Peyer's patch (tissue), 4 donors: ENCODE data around the gene ATP6V0D1. TPM values are rescaled to one million over a fixed set of nuclear protein-coding genes. Genes with fewer than 3 reads are reported as not detected.

Experiments used
- DNase-seq, 3 donors: peaks; one replicate each; pipeline ENCODE4 v3.0.0-alpha.2; 2017 to 2019
- H3K27ac ChIP-seq, 4 donors: fragments of 200-600 bp; sonication (generic); one replicate each; pipeline ENCODE4 v1.5.1; 2016 to 2019
- H3K27me3 ChIP-seq, 2 donors: fragments of 200-600 bp; sonication (generic); one replicate each; pipeline ENCODE4 v1.5.1; 2019
- H3K36me3 ChIP-seq, 3 donors: fragments of 200-600 bp; sonication (generic); one replicate each; pipeline ENCODE4 v1.5.1; 2016 to 2019
- H3K4me1 ChIP-seq, 4 donors: fragments of 200-600 bp; sonication (generic); one replicate each; pipeline ENCODE4 v1.5.1; 2016 to 2019
- H3K4me3 ChIP-seq, 4 donors: fragments of 200-600 bp; sonication (generic); 1 replicate in 3 of 4; 2 replicates in 1 of 4; pipeline ENCODE4 v1.5.1; 2016 to 2019; ENCODE audit warnings: mild to moderate bottlenecking in 1 of 4
- H3K9me3 ChIP-seq, 4 donors: fragments of 200-600 bp; sonication (generic); one replicate each; pipeline ENCODE4 v1.5.1; 2016 to 2019; ENCODE audit warnings: mild to moderate bottlenecking in 1 of 4
- POLR2A ChIP-seq, 2 donors: fragments of 450-650 bp; IDR thresholded peaks; one replicate each; pipeline ENCODE4 v1.5.1; 2017; ENCODE audit warnings: antibody characterized with exemption in 2 of 2, mild to moderate bottlenecking in 2 of 2, moderate library complexity in 2 of 2
- total RNA-seq, 4 donors: library from RNA; depleted of rRNA; stranded (reverse); fragments of >200 nt; gene quantifications; one replicate each; pipeline ENCODE4 v1.1.0, GENCODE V29; 2016
- TF ChIP-seq, protein P1 (sequence below), 6 experiments: fragments of 450-650 bp in 4 of 6; fragments of 200-600 bp in 2 of 6; sonication (generic) in 1 of 6; IDR thresholded peaks; one replicate each; pipeline ENCODE4 v1.5.1; 2017 to 2019; ENCODE audit warnings: antibody characterized with exemption in 6 of 6, mild to moderate bottlenecking in 3 of 6, moderate library complexity in 1 of 6

Gene ATP6V0D1
- total RNA-seq, 4 donors from 2014 or later: 131 to 223 (median 202) TPM

DNA sequence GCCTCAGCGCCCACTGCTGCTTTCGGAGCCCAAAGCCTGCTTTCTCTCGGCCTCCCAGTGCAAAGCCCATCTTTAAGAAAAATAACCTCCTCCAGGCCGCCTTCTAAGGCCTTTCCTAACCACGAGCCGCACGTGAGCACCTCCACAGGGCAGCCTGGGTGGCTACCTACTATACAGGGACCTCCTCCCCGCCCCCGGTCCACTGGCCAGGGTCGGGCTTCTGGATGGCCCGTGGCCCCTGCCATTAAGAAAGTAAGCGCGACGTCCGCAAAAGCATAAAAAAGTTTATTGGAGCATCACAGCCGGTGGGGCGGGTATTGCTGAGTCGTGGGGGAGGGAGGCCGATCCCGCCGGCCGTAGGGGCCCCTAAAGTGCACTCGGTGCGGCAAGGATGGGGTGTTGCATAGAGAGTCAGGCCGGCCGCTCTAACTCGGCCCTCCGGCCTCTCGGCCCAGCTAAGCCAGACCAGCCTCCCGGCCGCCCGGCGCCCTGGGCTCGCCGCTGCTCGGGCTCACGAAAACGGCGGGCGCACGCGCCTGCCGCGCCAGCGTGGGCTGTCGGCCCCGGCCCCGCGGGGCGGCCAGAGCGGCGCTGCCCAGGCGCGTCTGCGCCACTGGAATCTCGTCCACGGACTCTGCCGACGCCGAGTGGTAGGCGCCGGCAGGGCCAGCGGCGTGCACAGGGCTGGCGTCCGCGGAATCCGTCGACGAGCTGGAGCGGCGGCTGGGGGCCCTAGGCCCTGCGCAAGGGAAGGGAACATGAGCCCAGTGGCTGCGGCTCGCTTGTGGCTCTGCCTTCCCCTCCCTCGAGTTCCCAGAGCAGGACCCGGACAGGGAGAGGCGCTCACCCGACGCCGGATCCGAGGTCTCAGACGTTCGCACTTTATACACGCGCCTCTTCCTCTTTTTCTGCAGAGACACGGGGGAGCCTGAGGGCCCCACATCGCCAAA is 86.5 kb downstream of the ATP6V0D1 start:
- Histone ChIP-seq H3K4me3 (peak overlapping the region; percentile 18 to 51 (median 30)), H3K4me1 (peaks cover 4 to 72% (median 14%) of the 10 kb centered on the region in 4 donors), H3K27me3 (no peaks in the 10 kb centered on the region), H3K27ac (peak overlapping the region in 3 of 4 donors; percentile 21 to 80 (median 56)), H3K9me3 (no peaks in the 10 kb centered on the region), H3K36me3 (no peaks in the 10 kb centered on the region)
- DNase-seq: peak in 1 of 3 donors; percentile 49
- TF ChIP-seq POLR2A (IDR thresholded peaks at IDR 0.05): no peak
- TF ChIP-seq, protein P1, sequence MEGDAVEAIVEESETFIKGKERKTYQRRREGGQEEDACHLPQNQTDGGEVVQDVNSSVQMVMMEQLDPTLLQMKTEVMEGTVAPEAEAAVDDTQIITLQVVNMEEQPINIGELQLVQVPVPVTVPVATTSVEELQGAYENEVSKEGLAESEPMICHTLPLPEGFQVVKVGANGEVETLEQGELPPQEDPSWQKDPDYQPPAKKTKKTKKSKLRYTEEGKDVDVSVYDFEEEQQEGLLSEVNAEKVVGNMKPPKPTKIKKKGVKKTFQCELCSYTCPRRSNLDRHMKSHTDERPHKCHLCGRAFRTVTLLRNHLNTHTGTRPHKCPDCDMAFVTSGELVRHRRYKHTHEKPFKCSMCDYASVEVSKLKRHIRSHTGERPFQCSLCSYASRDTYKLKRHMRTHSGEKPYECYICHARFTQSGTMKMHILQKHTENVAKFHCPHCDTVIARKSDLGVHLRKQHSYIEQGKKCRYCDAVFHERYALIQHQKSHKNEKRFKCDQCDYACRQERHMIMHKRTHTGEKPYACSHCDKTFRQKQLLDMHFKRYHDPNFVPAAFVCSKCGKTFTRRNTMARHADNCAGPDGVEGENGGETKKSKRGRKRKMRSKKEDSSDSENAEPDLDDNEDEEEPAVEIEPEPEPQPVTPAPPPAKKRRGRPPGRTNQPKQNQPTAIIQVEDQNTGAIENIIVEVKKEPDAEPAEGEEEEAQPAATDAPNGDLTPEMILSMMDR (IDR thresholded peaks at IDR 0.05): no peak

DNA sequence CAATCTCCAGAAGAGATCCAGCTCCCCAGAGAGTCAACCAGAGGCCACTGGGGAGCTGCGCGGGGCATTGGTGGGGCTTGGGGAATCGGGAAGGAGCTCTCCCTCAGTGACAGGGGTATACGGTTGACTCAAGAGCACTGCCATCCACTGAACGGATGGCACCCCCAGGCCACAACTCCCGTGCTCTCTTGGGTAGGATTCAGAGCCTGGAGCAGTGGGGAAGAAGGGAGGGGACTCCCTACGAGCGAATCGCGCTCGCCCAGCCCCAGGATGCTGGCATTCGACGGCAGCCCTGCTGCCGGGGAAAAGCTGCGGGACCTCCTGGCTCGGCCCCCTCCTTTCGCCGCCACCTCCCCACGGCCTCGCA is 87.2 kb downstream of the ATP6V0D1 start:
- H3K4me3 ChIP-seq: peak overlapping the region; percentile 18 to 51 (median 30)
- no peaks in the 10 kb centered on the region for H3K27me3 ChIP-seq
- no peaks in the 10 kb centered on the region for H3K9me3 ChIP-seq
- H3K4me1 ChIP-seq: peaks cover 4 to 65% (median 11%) of the 10 kb centered on the region in 4 donors
- TF ChIP-seq, protein P1 (IDR thresholded peaks at IDR 0.05): no peak
- TF ChIP-seq POLR2A (IDR thresholded peaks at IDR 0.05): no peak
- H3K36me3 ChIP-seq: no peaks in the 10 kb centered on the region
- DNase-seq: peak in 1 of 3 donors; percentile 31
- H3K27ac ChIP-seq: peak overlapping the region; percentile 21 to 80 (median 50)

DNA sequence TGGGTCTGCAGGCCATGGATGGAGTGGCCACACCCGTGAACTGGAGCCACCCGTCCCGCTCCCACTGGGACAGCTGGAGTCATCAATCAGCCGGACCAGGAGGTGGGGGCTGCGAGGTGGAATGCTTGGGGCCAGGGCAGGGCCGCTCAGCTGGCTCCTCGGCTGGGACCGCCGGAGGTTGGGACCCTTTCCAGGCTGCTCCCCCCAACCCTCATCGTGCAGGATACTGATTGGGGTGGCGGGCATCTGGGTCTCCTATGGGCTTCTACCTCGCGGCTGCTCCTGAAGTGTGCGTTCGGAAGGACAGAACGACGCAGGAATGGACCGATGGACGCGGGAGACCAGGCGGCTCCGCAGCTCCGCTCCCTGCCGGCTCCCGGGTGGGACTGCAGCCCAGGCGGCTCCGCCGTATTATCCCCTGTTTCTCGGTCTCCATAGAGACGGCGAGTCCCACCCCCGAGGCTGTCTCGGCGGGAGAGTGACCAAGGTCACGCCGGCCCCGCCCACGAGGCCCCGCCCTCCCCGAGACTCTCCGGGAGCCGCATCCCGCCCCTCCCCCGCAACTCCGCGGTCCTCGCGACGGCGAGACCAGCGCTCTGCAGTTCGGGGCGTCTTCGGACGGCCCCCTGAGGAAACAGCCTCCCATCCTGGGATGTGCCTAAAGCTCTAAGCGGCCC is 87.7 kb downstream of the ATP6V0D1 start, which contains the start of gene TPPP3:
TPPP3 (minus strand) TSS at position 388 of the 677 bp plus-strand sequence. CDS start 2,387 bp downstream, outside the sequence.
- TF ChIP-seq, protein P1 (IDR thresholded peaks at IDR 0.05): peak in 5 of 6 experiments; percentile 21 to 85 (median 68)
- no peak for TF ChIP-seq POLR2A (IDR thresholded peaks at IDR 0.05)
- Histone ChIP-seq H3K9me3 (no peaks in the 10 kb centered on the region), H3K27me3 (no peaks in the 10 kb centered on the region), H3K36me3 (no peaks in the 10 kb centered on the region), H3K4me1 (peaks cover 4 to 65% (median 11%) of the 10 kb centered on the region in 4 donors), H3K4me3 (peak within 1 kb of the TSS; percentile 18 to 51 (median 30)), H3K27ac (peak within 1 kb of the TSS; percentile 21 to 80 (median 50))
- peak; percentile 33 to 94 (median 88) for DNase-seq

DNA sequence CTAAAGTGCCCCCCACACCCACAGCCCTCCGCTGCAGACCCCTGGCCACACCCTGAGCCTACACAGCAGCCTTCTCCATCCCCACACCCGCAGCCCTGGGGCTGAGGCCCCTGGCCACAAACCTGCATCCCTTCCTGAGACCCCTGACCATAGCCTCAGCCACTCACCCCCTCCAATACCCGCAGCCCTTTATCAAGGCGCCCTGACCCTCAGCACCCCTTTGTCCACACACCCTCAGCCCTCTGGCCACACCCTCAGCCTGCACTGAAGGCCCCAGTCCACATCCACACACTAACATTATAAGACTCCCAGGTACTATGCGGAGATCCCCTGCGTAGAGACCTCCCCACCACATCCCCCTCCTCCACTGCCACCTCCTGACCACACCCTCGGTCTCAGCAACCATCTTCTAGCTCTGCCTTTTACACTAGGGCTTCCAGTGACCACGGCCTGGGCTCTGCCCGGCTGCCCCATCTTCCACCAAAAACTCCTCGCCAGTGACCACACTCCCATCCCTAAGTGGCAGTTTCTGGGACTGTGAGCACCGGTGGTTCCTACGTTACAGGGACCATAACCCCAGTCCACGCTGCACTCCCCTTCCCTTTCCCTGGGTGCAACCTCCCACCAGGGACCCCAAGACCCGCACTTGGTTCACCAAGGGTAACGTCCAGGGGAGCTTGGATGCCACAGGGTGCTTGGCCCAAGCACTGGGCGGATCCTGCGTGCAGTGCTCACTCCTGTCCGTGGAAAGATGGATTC is 88.5 kb downstream of the ATP6V0D1 start:
- no peaks in the 10 kb centered on the region for H3K36me3 ChIP-seq
- H3K9me3 ChIP-seq: no peaks in the 10 kb centered on the region
- peak overlapping the region; percentile 18 to 51 (median 30) for H3K4me3 ChIP-seq
- H3K27ac ChIP-seq: peak overlapping the region in 3 of 4 donors; percentile 21 to 80 (median 56)
- H3K4me1 ChIP-seq: peaks cover 4 to 64% (median 11%) of the 10 kb centered on the region in 4 donors
- DNase-seq: peak in 1 of 3 donors; percentile 30
- no peak for TF ChIP-seq POLR2A (IDR thresholded peaks at IDR 0.05)
- TF ChIP-seq, protein P1 (IDR thresholded peaks at IDR 0.05): no peak
- H3K27me3 ChIP-seq: no peaks in the 10 kb centered on the region
